PC-3 (cell line): ENCODE data around the gene HS2ST1. TPM values are rescaled to one million over a fixed set of nuclear protein-coding genes. Genes with fewer than 3 reads are reported as not detected.

Source experiments
- ATAC-seq: fragments of 200-7000 bp; cut with Tn5 transposase; 2 replicates; pipeline ENCODE4 v1.9.1; 2020; ENCODE audit warnings: mild to moderate bottlenecking, moderate library complexity
- BruUV-seq: library from RNA; stranded (reverse); fragments of 400-500 nt; replicated peaks from 2 replicates; lab custom pipeline; 2021; lab: Mats Ljungman, UMichigan
- CTCF ChIA-PET: fragments of 300-600 bp; sonication (Branson Sonifier 250); formaldehyde crosslinking; loops from one replicate; lab custom pipeline; 2022; ENCODE audit warnings: antibody characterized with exemption; lab: Charles Lee
- POLR2A ChIA-PET: fragments of 300-600 bp; sonication (Branson Sonifier 250); formaldehyde crosslinking; loops from one replicate; lab custom pipeline; 2022; ENCODE audit warnings: antibody characterized with exemption; ENCODE audit not compliant: unreplicated experiment; lab: Charles Lee
- DNase-seq: peaks from one replicate; pipeline ENCODE4 v3.0.0-alpha.2; 2015
- H2AFZ ChIP-seq: fragments of 300-600 bp; sonication (generic); 2 replicates; pipeline ENCODE4 v1.6.0; 2016; ENCODE audit warnings: antibody characterized with exemption, low read length
- H3F3A ChIP-seq: fragments of 300-600 bp; sonication (generic); one replicate; pipeline ENCODE4 v1.6.0; 2017; ENCODE audit warnings: antibody characterized with exemption, low read length, control low read depth, mild to moderate bottlenecking; ENCODE audit not compliant: unreplicated experiment
- H3K27ac ChIP-seq: fragments of 300-600 bp; sonication (generic); 2 replicates; pipeline ENCODE4 v1.5.1; 2016; ENCODE audit warnings: mild to moderate bottlenecking, low read length
- H3K27me3 ChIP-seq: fragments of 300-600 bp; sonication (generic); 2 replicates; pipeline ENCODE4 v1.6.1; 2016; ENCODE audit warnings: low read length, mixed read lengths
- H3K36me3 ChIP-seq: fragments of 300-600 bp; sonication (generic); 2 replicates; pipeline ENCODE4 v1.6.1; 2016; ENCODE audit warnings: low read depth, mixed run types, low read length, mixed read lengths
- H3K4me1 ChIP-seq: fragments of 300-600 bp; sonication (generic); 2 replicates; pipeline ENCODE4 v1.5.1; 2016; ENCODE audit warnings: low read length; ENCODE audit not compliant: insufficient read depth
- H3K4me2 ChIP-seq: fragments of 300-600 bp; sonication (generic); 2 replicates; pipeline ENCODE4 v1.6.0; 2016; ENCODE audit warnings: low read length
- H3K4me3 ChIP-seq: fragments of 300-600 bp; sonication (generic); 2 replicates; pipeline ENCODE4 v1.5.1; 2016; ENCODE audit warnings: mild to moderate bottlenecking, low read length, mixed read lengths
- H3K79me2 ChIP-seq: fragments of 300-600 bp; sonication (generic); 2 replicates; pipeline ENCODE4 v1.6.1; 2017; ENCODE audit warnings: low read length, mixed read lengths
- H3K9ac ChIP-seq: fragments of 300-600 bp; sonication (generic); 2 replicates; pipeline ENCODE4 v1.6.0; 2016; ENCODE audit warnings: mild to moderate bottlenecking, low read length
- H3K9me2 ChIP-seq: fragments of 300-600 bp; sonication (generic); replicated peaks from 2 replicates; pipeline ENCODE4 v1.6.1; 2016; ENCODE audit warnings: mixed run types, low read length, mixed read lengths
- H3K9me3 ChIP-seq: fragments of 300-600 bp; sonication (generic); 2 replicates; pipeline ENCODE4 v1.6.1; 2016; ENCODE audit warnings: low read length, mixed read lengths
- H4K20me1 ChIP-seq: fragments of 300-600 bp; sonication (generic); 2 replicates; pipeline ENCODE4 v1.6.1; 2016; ENCODE audit warnings: low read length, mixed read lengths
- CTCF ChIP-seq: fragments of 300-600 bp; sonication (generic); conservative IDR thresholded peaks from 2 replicates; pipeline ENCODE4 v1.5.1; 2017; ENCODE audit warnings: antibody characterized with exemption, low read depth, mild to moderate bottlenecking, low read length
- EZH2 ChIP-seq: fragments of 300-600 bp; sonication (generic); IDR thresholded peaks from one replicate; pipeline ENCODE4 v1.6.1; 2017; ENCODE audit warnings: antibody characterized with exemption, mild to moderate bottlenecking, low read length; ENCODE audit not compliant: unreplicated experiment
- EZH2phosphoT487 ChIP-seq: fragments of 300-600 bp; sonication (generic); IDR thresholded peaks from 2 replicates; pipeline ENCODE4 v1.6.1; 2018; ENCODE audit warnings: mild to moderate bottlenecking, antibody characterized with exemption, low read length, borderline replicate concordance
- intact Hi-C: fragments of 100-400 bp; cut with micrococcal nuclease; formaldehyde crosslinking; loops from 2 replicates; pipeline ENCODE4 v1.9.0; 2023
- total RNA-seq: library from RNA; depleted of rRNA; stranded (reverse); fragments of >200 nt; gene quantifications from 2 replicates; pipeline ENCODE4 v1.2.3, GENCODE V29; 2014

The HS2ST1 gene
- total RNA-seq, 1 experiment from 2014 or later, result 15.3 TPM

DNA sequence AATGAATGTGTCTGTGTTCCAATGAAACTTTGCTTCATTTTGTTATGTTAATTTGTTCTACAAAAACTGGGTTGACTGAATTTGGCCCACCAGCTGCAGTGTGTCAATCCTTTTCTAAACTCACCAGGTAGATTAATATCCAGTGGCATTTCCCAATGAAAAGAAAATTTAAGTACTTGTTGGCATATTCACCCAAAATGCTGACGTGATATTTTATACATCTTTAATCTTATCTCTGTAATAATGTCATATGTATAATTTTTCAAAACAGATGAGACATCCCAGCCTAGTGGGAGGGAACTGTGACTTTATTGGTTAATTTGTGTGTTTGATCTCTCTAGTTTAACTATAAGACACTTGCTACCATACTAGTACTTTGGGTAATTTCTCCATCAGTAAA lies 8.6 kb upstream of the HS2ST1 start:
- no peaks in the 10 kb centered on the region for H3K9me3 ChIP-seq
- H3K9ac ChIP-seq, result no peak overlapping the region
- peaks cover 32% of the 10 kb centered on the region; the same call in 1 of the 2 replicates for H4K20me1 ChIP-seq
- TF ChIP-seq EZH2phosphoT487, result no peak
- no peak for TF ChIP-seq EZH2
- TF ChIP-seq CTCF, result no peak
- H3K4me2 ChIP-seq, result no peak overlapping the region
- no peaks in the 10 kb centered on the region for H3K9me2 ChIP-seq
- no TSS peak for BruUV-seq
- intact Hi-C loops, result no loop called here
- no peaks in the 10 kb centered on the region for H3K4me1 ChIP-seq
- ChIA-PET CTCF (no interaction called here), POLR2A (no interaction called here)
- ATAC-seq (no peak), DNase-seq (no peak)
- no peaks in the 10 kb centered on the region for H3F3A ChIP-seq
- H3K36me3 ChIP-seq, result peaks cover 45% of the 10 kb centered on the region
- no peaks in the 10 kb centered on the region for H3K27me3 ChIP-seq
- H2AFZ ChIP-seq, result no peak overlapping the region
- no peak overlapping the region for H3K27ac ChIP-seq
- peaks cover 93% of the 10 kb centered on the region for H3K79me2 ChIP-seq
- no peak overlapping the region for H3K4me3 ChIP-seq

GRCh38 chr1:86906419-86906818 lies 8.0 kb upstream of the HS2ST1 start:
- Histone ChIP-seq H3K9me2 (no peaks in the 10 kb centered on the region), H3K4me3 (no peak overlapping the region), H3K9me3 (no peaks in the 10 kb centered on the region), H4K20me1 (peaks cover 37% of the 10 kb centered on the region), H2AFZ (no peak overlapping the region), H3K9ac (no peak overlapping the region), H3K27ac (no peak overlapping the region), H3K79me2 (peaks cover 97% of the 10 kb centered on the region), H3K4me1 (no peaks in the 10 kb centered on the region), H3K4me2 (no peak overlapping the region), H3K27me3 (no peaks in the 10 kb centered on the region), H3F3A (no peaks in the 10 kb centered on the region), H3K36me3 (peaks cover 39% of the 10 kb centered on the region)
- TF ChIP-seq EZH2 (no peak), CTCF (no peak), EZH2phosphoT487 (no peak)
- intact Hi-C loops, result no loop called here
- ChIA-PET CTCF (no interaction called here), POLR2A (no interaction called here)
- BruUV-seq, result no TSS peak
- peak; percentile 8 for DNase-seq
- no peak; the same call in 1 of the 2 replicates for ATAC-seq

- Histone ChIP-seq H3K4me3 (peak overlapping the region; percentile 98), H3K27me3 (no peaks in the 10 kb centered on the region), H4K20me1 (peaks cover 38% of the 10 kb centered on the region), H3F3A (no peaks in the 10 kb centered on the region), H3K9me3 (no peaks in the 10 kb centered on the region), H3K4me2 (peak overlapping the region; percentile 90), H3K9me2 (no peaks in the 10 kb centered on the region), H3K79me2 (peaks cover 94% of the 10 kb centered on the region), H2AFZ (no peak overlapping the region), H3K36me3 (peaks cover 8% of the 10 kb centered on the region; the same call in 1 of the 2 replicates), H3K9ac (peak overlapping the region; percentile 94), H3K27ac (no peak overlapping the region), H3K4me1 (peaks cover 17% of the 10 kb centered on the region)
- ChIA-PET POLR2A (interaction anchor here (0.6 kb wide), 1 partner anchor 482 kb away, joined by 10 read pairs; no protein-coding TSS in a partner anchor), CTCF (interaction anchor here (0.6 kb wide), 1 partner anchor 40 kb away, joined by 5 read pairs; no protein-coding TSS in a partner anchor)
- no peak for DNase-seq
- BruUV-seq, result no TSS peak
- intact Hi-C loops, result loop anchor here (5.0 to 10.0 kb wide), 2 partner anchors 40 to 208 kb away; partner anchors contain the start of gene SH3GLB1
- TF ChIP-seq CTCF (no peak), EZH2 (no peak), EZH2phosphoT487 (no peak)
- no peak for ATAC-seq
These were observed 2.0 kb upstream of the HS2ST1 start for GRCh38 chr1:86912281-86912900.
